ENCODE data around the gene MAPK8IP1.

- TF ChIP-seq EZH2 (IDR thresholded peaks at IDR 0.05) (no peak), POLR2AphosphoS5 (IDR thresholded peaks at IDR 0.05; ENCODE audit: borderline replicate concordance, low read depth, low read length) (no peak)
Observed at GRCh38 chr11:45949992-45950407, 64.5 kb downstream of the MAPK8IP1 start.

Measured in SK-N-MC (cell line).